Aorta (tissue), 5 donors: Measurements from ENCODE around the gene HAPLN2. TPM values are rescaled to one million over a fixed set of nuclear protein-coding genes. Genes with fewer than 3 reads are reported as not detected.
"Not testable (repeated sequence)": the region's sequence is repeated elsewhere in the genome, so short reads cannot be mapped to it uniquely, and the experiment has no call there.

ENCODE experiments used
- ATAC-seq: fragments of 200-7000 bp; cut with Tn5 transposase; one replicate; pipeline ENCODE4 v1.9.1; 2022; ENCODE audit warnings: moderate library complexity; ENCODE audit not compliant: low FRiP score
- DNase-seq, 2 donors: peaks; one replicate each; pipeline ENCODE4 v3.0.0-alpha.2; 2020
- H3K27ac ChIP-seq, 2 donors: one replicate each; pipeline ENCODE4 v1.5.1; 2013; ENCODE audit warnings: low read length in 2 of 2, mild to moderate bottlenecking in 2 of 2, moderate library complexity in 2 of 2, control low read depth in 1 of 2, inconsistent platforms in 1 of 2, low read depth in 1 of 2
- H3K27me3 ChIP-seq, 2 donors: one replicate each; pipeline ENCODE4 v1.6.1; 2013; ENCODE audit warnings: control low read depth in 1 of 2, low read length in 1 of 2, mild to moderate bottlenecking in 1 of 2, moderate library complexity in 1 of 2; ENCODE audit not compliant: insufficient read depth in 2 of 2, control insufficient read depth in 1 of 2
- H3K36me3 ChIP-seq, 2 donors: one replicate each; pipeline ENCODE4 v1.6.1; 2013; ENCODE audit warnings: control low read depth in 1 of 2, low read length in 1 of 2, mild to moderate bottlenecking in 1 of 2; ENCODE audit not compliant: insufficient read depth in 2 of 2, control insufficient read depth in 1 of 2
- H3K4me1 ChIP-seq, 2 donors: one replicate each; pipeline ENCODE4 v1.6.1; 2013; ENCODE audit warnings: low read length in 2 of 2, control low read depth in 1 of 2, mild to moderate bottlenecking in 1 of 2, moderate library complexity in 1 of 2; ENCODE audit not compliant: insufficient read depth in 2 of 2, control insufficient read depth in 1 of 2
- H3K4me3 ChIP-seq, 2 donors: one replicate each; pipeline ENCODE4 v1.5.1; 2013; ENCODE audit warnings: low read length in 2 of 2, control low read depth in 1 of 2, mild to moderate bottlenecking in 1 of 2
- H3K9me3 ChIP-seq: one replicate; pipeline ENCODE4 v1.6.1; 2013; ENCODE audit warnings: mild to moderate bottlenecking, low read length; ENCODE audit not compliant: control insufficient read depth
- WGBS, 2 donors: extraction: QIAGEN DNeasy Blood & Tissue Kit; methylation state at CpG; one replicate each; pipeline ENCODE4 v1.1.7; 2013; 5-methylcytosine and 5-hydroxymethylcytosine counted together
- intact Hi-C, 2 donors: fragments of 100-400 bp; cut with DNase I; formaldehyde crosslinking; loops; one replicate each; pipeline versions ENCODE4 v1.14.2 to v1.15.0; 2022
- polyA plus RNA-seq, 2 donors: library from polyadenylated mRNA; stranded (reverse); fragments of 200-250 nt; gene quantifications; one replicate each; pipeline ENCODE4 v1.2.3, GENCODE V29; 2013
- total RNA-seq, 2 donors: library from RNA; stranded (reverse); fragmentation: NEBNext Ultra II Directional; extraction: Animal tissue kit (Norgen Biotek cat#: 25700); gene quantifications; one replicate each; pipeline ENCODE4 v1.2.1, GENCODE V29; 2021
- donor health status: healthy with polysubstance abuse.
- donor health status: Bipolar disorder and iron deficiency.
- donor health status: DM: no; HTN: no; CAD: no.
- donor health status: DM: no; HTN: no; CAD: no.
- donor health status: DM: yes; HTN: yes; CAD: no.

The HAPLN2 gene
- total and polyA plus RNA-seq, 4 donors, result 0.13 to 0.94 (median 0.39) TPM; not detected in 1

- not testable (repeated sequence) for H3K4me3 ChIP-seq, H3K27ac ChIP-seq, H3K27me3 ChIP-seq, H3K4me1 ChIP-seq, H3K36me3 ChIP-seq, ATAC-seq, H3K9me3 ChIP-seq
- intact Hi-C loops, result loop anchor here in 1 of 2 donors (2.0 kb wide), 1 partner anchor 18 kb away; no protein-coding TSS in a partner anchor
- peak in 1 of 2 donors; percentile 21 for DNase-seq
- 57 to 62% methylated on average over 9 of the region's 9 CpGs for WGBS, 2 donors
These were observed 11.9 kb downstream of the HAPLN2 start for GRCh38 chr1:156631152-156631551.

GRCh38 chr1:156632355-156632754 is 13.1 kb downstream of the HAPLN2 start:
- Histone ChIP-seq H3K27me3 (no peaks in the 10 kb centered on the region), H3K4me3 (no peak overlapping the region), H3K36me3 (no peaks in the 10 kb centered on the region), H3K4me1 (no peaks in the 10 kb centered on the region), H3K9me3 (no peaks in the 10 kb centered on the region), H3K27ac (no peak overlapping the region)
- ATAC-seq (no peak), DNase-seq (no peak)
- intact Hi-C loops, result no loop called here
- 49 to 51% methylated on average over 3 of the region's 3 CpGs for WGBS, 2 donors

- intact Hi-C loops, result no loop called here
- Histone ChIP-seq H3K27me3 (no peaks in the 10 kb centered on the region), H3K9me3 (no peaks in the 10 kb centered on the region), H3K27ac (no peak overlapping the region), H3K4me1 (no peaks in the 10 kb centered on the region), H3K36me3 (no peaks in the 10 kb centered on the region), H3K4me3 (no peak overlapping the region)
- 42 to 43% methylated on average over 8 of the region's 8 CpGs for WGBS, 2 donors
- ATAC-seq, result no peak
- DNase-seq, result no peak
These were observed 19.2 kb downstream of the HAPLN2 start for GRCh38 chr1:156638189-156638985.

- no peak overlapping the region for H3K27ac ChIP-seq
- WGBS, 2 donors, result 69% methylated on average over 6 of the region's 6 CpGs
- DNase-seq (no peak), ATAC-seq (no peak)
- H3K27me3 ChIP-seq, result no peaks in the 10 kb centered on the region
- H3K4me1 ChIP-seq, result no peaks in the 10 kb centered on the region
- intact Hi-C loops, result no loop called here
- H3K9me3 ChIP-seq, result no peaks in the 10 kb centered on the region
- H3K36me3 ChIP-seq, result no peaks in the 10 kb centered on the region
- H3K4me3 ChIP-seq, result no peak overlapping the region
These were observed 20.4 kb downstream of the HAPLN2 start for GRCh38 chr1:156639601-156640101.

- 24 to 26% methylated on average over 6 of the region's 6 CpGs for WGBS, 2 donors
- Histone ChIP-seq H3K27me3 (no peaks in the 10 kb centered on the region), H3K4me3 (no peak overlapping the region), H3K27ac (no peak overlapping the region), H3K9me3 (no peaks in the 10 kb centered on the region), H3K4me1 (no peaks in the 10 kb centered on the region), H3K36me3 (no peaks in the 10 kb centered on the region)
- DNase-seq (no peak), ATAC-seq (no peak)
- intact Hi-C loops, result no loop called here
These were observed 21.9 kb downstream of the HAPLN2 start for GRCh38 chr1:156640842-156641706.

GRCh38 chr1:156641761-156642264 is 22.6 kb downstream of the HAPLN2 start, which contains the start of gene BCAN:
BCAN (plus strand) TSS chr1:156642117; CDS start chr1:156646055, 3,938 bp downstream.
- Histone ChIP-seq H3K4me1 (no peaks in the 10 kb centered on the region), H3K36me3 (no peaks in the 10 kb centered on the region), H3K9me3 (no peaks in the 10 kb centered on the region), H3K4me3 (no peak within 1 kb of the TSS), H3K27me3 (no peaks in the 10 kb centered on the region), H3K27ac (no peak within 1 kb of the TSS)
- intact Hi-C loops, result no loop called here
- 0 to 1% methylated on average over 29 to 46 of the region's 46 CpGs for WGBS, 2 donors
- peak in 1 of 2 donors; percentile 80 for DNase-seq
- peak; percentile 50 for ATAC-seq

GRCh38 chr1:156642265-156643048 is 23.2 kb downstream of the HAPLN2 start:
- Histone ChIP-seq H3K27ac (no peak overlapping the region), H3K4me1 (no peaks in the 10 kb centered on the region), H3K36me3 (no peaks in the 10 kb centered on the region), H3K27me3 (no peaks in the 10 kb centered on the region), H3K9me3 (no peaks in the 10 kb centered on the region), H3K4me3 (no peak overlapping the region)
- ATAC-seq (no peak), DNase-seq (no peak)
- 11 to 14% methylated on average over 40 of the region's 40 CpGs for WGBS, 2 donors
- intact Hi-C loops, result no loop called here
